Dermis blood vessel endothelial cell (primary cell): ENCODE measurements around the gene CALML3. TPM values are rescaled to one million over a fixed set of nuclear protein-coding genes. Genes with fewer than 3 reads are reported as not detected.
"Not testable (repeated sequence)": the region's sequence is repeated elsewhere in the genome, so short reads cannot be mapped to it uniquely, and the experiment has no call there.

ENCODE experiments used
- DNase-seq: peaks from one replicate; pipeline ENCODE4 v3.0.0; 2010
- total RNA-seq: library from RNA; depleted of rRNA; stranded (reverse); fragments of >200 nt; gene quantifications from 2 replicates; pipeline ENCODE4 v1.2.3, GENCODE V29; 2014

Gene CALML3
- total RNA-seq, 1 donor from 2014 or later: not detected

DNA sequence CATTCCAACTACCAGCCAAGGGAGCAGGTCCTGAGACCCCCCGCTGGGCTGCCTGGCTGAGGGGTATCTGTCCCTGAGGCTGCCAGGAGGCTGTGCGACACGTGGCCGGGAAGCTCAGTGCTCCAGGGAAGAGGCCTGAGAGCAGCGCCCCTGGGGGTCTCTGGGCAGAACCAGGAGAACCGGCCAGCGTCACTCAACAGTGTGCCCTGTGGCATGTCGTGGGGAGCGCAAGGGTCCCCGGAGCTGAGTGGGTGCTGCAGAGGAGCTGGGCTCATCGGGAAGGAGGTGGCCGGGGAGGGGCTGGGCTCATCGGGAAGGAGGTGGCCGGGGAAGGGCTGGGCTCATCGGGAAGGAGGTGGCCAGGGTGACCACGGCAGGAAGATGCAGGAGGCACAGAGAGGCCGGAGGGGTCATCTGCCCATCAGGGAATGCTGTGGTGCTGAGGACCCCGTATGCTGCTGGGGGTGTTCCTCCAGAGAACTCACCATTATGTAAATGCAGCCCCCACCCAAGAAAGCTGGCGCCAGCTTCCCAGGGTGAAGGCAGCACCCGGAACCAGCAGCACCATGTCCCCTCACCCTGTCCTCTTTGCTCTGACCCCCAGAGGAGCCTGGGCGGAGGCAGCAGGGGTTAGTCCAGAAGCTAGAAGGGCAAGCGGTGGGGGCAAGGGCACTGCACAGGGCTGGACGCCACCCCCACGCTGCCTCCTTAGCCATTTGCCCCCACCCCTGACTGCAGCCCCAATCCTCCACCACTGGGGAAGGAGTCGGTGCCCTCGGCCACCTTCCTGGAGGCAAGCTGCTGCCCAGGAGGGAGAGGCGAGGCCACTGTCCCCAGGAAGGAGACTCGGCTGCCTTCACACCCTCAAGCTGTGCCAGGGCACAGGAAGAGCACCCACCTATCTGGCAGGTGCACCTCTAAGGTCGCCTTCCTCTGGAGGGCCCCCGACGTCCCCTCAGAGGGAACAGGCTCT lies 33.3 kb downstream of the CALML3 start:
- DNase-seq: no peak

DNA sequence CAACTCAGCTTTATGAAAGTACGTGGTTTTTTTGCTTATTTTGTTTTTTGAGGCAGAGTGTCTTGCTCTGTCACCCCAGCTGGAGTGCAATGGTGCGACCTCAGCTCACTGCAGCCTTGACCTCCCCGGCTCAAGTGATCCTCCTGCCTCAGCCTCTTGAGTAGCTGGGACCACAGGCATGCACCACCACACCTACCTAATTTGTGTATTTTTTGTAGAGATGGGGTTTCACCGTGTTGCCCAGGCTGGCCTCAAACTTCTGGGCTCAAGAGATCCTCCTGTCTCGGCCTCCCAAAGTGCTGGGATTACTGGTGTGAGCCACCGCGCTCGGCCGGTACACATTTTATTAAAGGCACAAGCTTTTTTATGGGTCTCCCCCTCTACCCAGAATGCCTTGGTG lies 34.3 kb downstream of the CALML3 start:
- not testable (repeated sequence) for DNase-seq

DNA sequence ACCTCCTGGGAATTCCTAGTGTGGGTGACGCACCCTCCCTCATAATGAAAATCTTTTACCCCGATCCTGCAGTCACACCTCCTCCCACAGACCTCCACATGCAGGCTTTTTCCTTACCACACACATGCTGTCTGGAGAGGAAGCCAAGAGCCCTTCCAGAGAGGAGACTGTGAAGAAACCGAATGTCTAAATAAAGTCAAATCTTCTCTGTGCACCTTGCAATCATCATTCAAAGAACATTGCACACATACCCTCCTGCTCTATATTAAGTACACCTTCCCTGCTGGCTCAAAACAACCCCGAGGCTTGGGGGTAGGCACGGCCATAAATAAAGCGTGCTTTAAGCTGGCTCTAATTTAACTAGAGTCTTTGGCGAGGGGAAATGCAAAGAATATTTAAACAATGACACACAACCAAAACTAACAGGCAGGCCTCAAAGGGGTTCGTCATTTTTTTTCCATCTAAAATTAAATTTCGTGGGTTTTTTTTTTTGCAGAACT lies 34.9 kb downstream of the CALML3 start:
- peak; percentile 37 for DNase-seq

DNA sequence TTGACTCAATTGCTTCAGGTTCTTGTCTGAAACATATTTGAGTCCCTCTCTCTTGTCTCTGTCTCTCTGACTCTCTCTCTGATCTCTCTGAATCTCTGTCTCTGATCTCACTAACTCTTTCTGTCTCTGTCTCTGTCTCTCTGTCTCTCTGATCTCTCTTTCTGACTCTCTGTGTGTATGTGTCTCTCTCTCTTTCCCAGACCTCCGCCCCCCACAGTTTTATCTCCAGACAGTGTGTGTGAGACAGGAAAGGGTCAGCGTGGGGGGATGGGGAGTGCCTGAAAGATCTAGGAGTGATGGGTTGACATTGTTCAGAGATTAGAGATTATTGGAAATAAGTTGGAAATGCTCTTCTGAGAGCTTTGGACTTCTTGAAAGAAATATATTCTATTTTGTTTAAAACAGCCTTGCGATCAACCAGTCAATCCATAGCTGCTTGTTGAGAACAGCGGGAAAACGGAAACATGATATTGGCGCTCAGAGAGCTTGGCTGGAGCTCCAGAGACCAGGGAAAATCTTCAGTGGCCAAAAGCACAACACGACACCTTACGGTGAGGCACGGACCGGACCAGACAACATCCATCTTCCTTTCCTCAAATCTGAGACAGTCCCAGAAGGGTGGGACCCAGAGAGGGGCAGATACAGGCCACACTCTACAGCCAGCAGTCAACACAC lies 35.5 kb downstream of the CALML3 start:
- no peak for DNase-seq

DNA sequence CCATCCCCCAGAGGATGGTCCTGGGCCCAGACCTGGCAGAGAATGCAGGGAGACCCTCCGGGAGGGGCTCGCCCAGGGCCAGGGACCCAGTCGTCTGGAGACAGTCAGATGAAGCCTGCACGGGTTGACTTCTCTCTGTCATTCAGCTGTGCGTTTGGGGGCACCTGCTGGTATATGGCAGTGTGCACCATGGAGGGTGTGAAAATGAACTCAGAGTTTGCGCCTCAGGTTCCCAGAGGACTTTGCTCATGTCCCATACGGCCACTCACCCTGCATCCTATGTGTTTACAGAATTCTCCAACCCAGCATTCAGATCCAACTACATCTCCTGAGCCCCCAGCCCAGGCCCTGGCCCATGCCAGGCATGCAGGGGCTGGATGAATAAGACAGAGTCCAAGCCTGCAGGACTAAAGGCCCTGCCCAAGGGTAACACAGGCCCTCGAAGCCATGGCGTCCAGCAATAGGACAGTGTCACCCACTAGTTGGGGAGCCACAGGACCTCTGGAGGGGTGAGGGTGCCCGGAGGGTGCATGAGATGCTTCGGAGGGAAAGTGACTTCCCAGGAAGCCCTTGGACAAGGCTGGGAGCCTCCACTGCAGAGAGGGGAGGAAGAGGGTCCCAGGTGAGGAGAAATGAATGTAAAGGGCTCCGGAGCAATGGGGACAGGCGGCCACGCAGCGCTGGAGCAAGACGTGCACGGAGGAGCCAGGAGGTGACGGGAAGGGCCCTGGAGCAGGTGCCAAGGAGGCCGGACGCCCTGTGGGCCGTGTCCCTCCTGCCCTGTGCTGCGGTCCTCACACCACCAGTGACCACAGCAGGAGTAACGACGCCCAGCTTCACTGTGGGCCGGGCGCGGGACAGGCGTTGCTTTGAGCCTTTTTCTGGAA lies 36.3 kb downstream of the CALML3 start:
- DNase-seq: no peak

DNA sequence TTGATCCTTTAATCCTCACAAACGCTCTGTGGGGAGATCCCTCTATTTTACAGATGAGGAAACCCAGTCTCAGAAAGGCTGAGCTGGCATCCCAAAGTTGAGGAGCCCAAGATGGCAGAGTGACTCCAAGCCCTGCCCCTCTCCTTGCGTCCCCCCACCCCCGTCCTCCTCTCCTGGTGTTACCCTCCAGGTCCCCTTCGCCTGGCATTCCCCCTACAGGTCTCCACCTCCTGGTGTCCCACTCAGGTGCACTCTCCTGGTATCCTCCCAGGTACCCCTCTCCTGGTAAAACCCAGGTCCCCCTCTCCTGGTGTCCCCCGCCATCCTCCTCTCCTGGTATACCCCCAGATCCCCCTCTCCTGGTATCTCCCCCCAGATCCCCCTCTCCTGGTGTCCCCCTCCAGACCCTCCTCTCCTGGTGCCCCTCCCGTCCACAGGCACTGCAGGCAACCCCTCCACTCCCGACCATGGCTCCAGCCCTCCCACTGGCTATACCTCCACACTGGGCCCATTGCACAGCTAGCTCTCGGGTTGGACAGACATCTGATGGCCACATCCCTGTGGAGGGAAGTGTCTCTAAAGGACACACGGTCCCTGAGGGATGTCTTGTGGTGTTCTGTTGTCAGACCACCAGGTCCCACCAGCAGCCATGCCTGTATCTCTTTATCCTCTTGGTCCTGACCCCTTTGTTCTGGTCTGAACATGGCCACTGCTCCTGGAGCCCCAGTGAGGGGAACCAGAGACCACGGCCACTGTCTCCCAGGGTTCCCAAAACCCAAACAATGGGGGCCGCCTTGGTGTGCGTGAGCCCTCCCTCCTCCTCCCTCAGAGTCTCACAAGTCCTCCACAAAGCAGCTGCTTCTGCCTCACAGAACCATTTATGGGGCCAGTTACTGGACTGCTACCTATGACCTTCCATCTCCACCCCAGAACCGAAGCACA lies 37.2 kb downstream of the CALML3 start:
- DNase-seq: no peak

DNA sequence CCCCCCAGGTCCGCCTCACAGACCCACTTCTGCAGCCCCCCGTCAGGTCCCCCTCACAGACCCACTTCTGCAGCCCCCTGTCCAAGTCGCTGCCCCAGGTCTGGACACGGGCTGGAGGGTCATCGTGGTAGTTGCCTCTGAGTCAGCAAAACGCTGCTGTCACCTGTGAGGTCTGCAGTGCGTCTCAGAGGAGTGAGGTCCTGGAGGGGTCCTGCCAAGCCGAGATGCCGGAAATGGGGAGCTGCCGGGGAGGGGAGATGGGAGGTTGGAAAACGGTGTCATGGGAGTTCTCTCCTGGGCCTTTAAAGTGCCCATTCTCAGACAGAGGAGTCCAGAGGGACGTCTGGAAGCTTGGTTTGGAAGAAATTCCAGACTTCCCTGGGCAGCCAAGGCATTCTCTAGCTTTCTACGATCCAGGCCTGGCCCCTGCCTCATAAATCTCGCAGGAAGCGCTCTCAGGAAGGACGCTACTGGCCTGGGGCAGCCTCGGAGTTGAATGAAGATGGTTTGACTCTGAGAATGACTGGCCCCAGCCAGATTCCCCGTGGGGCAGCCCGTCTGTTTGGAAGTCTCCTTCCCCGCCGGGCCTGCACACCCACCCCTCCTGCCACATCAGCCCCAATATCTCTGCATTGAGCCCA lies 38.7 kb downstream of the CALML3 start:
- no peak for DNase-seq

DNA sequence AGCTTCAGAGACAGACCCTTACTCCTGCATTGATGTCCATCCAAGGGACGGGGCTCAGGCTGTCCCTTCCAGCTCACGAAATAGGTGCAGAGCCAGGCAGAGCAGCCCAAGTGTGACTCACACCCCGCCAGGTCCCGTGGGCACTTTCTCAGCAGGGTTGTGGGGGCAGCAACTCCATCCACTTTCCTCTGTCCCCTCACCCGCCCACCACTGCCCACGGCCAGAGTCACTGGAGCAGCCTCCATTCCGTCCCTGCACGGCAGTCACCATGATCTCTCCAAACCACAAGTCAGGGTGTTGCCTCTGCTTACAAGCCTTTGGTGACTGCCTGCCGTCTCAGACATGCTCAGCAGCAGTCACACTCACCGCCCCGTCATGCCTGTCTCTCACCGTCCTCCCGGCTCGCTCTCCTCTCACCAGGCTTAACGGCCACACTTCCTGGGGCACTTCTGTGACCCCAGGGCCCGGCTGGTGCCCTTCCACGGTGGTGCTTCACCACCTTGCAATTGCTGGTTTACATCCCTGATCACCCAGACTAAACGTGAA lies 39.3 kb downstream of the CALML3 start:
- DNase-seq: no peak

DNA sequence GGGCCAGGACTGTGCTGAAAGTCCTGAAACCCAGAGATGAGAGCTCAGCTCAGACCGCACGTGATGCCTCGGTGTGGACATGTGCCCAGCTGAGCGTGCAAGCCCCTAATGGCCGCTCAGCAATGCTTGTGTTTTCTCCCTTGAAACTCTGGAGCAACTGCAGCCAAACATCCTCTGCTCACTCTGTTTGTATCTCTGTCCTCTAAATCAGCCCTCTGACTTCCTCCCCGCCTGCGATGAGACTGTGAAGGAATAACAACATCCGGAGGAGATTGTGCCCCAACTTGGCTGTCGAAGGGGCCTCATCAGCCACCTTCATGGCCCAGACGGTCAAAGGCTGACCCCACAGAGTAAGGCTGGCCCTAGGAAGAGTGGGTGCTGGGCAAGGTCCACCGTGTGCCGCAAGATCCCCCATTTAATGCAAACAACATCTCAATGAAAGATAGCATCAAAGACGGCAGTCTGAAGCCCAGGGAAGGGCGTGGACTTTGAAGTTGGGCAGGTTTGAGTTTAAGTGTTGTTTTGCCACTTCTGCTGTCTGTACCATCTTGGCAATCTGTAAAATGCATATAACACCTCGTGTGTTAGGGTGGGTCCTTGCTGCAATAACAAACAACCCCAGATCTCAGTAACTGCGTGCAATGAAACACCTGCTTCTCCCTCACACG lies 39.9 kb downstream of the CALML3 start:
- no peak for DNase-seq

DNA sequence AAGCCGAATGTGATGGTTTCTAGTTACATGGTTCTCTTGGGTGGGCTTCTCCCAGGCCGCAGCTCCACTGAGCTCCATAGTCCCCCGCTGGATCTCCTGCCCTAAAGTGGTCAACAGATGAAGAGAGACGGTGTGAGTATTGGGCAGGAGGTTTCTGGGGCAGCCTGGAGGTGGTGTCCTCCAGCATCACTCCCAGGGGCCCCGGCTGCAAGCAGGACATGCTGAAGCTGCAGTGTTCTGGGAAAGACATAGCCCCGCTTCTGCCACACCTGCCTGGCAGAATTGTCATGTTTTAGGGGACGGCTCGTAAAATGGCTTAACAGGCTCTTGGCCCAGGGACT lies 40.4 kb downstream of the CALML3 start:
- no peak for DNase-seq

DNA sequence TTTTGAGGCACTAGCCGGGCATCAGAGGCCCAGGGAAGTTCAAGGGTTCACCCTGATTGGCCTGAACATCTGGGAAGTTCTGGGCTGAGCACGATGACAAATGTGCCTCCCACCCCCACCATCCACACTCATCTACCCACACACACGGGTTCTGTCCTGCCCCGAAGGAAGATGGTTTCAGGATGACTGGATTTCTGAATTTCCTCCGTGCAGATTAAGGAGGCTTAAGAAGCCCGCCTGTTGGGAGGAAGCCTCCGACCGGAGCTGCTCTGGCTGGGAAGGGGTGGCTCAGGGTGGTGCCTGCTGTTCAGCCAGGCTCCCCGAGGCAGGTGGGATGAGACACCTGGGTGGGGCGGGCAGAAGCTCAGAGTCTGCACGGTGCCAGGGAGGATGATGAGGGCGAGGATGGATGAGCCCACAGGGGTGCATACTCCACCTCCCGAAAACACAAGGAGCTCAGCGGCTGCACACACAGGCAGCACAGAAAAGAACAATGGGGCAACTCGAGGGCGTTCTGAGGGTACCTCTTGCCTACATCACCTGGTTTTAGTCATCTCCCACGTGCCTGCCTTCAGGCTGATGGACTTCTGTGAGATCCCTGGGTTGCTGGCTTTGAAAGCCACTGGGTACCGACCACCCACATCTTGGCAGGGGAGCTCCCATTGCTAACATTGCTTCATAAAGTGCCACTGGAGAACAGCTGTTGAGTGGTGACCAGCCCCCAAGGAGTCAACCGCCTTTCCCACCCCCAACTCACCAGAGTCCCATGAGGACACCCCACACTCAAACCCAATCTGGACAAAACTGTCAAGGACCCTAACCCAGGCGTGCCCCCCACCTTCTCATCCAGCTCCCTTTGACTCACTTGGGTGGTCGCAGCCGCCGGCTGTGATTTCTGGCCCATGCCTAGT lies 41.2 kb downstream of the CALML3 start:
- DNase-seq: no peak

DNA sequence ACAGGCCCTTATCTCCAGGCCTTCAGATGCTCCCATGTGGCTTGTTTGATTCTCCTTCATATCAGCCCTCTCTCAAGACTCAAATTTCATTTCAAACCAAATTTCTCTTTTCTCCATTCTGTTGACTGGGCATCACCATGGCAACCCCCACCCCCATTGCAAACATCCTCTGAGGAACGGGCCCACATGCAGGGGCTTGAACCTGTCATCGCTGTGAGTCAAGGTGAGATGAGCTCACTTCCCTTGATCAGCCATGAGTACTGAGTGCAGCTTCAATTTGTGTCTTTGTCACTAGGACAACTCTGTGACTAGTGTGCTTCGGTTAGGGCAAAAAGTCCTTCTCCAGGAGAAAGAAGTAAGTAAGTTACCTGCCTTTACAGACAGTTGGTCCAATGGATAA lies 41.9 kb downstream of the CALML3 start:
- peak; percentile 24 for DNase-seq

DNA sequence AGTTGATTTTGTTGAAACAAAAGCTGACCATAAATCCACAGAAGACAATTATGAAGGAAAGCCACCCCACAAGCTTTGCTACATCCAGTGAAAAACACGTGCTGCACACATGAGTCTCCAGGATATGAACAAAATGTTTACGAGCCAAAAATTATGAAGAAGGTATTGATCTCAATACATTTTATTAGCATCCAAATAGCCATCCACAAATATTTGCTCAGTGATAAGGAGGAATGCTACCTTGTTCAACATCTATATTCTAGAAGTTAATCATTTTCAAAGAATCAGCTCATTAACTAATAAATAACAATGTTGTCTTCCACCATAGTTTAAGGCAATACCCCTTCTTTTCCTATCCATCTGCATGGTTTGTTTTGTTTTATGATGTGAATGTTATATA lies 42.7 kb downstream of the CALML3 start:
- no peak for DNase-seq

DNA sequence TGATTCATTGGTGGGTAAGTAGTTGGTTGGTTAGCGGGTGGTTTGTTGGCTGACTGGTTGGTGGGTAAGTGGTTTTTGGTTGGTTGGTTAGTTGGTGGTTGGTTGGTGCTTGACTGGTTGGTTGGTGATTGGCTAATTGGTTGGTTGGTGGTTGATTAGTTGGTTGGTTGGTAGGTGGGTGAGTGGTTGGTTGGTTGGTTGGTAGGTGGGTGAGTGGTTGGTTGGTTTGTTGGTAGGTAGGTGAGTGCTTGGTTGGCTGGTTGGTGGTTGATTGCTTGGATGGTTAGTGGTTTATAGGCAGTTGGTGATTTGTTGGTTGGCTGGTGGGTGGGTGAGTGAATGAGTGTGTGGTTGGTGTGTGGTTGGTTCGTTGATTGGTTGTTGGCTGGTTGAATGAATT lies 44.2 kb downstream of the CALML3 start:
- DNase-seq: no peak

DNA sequence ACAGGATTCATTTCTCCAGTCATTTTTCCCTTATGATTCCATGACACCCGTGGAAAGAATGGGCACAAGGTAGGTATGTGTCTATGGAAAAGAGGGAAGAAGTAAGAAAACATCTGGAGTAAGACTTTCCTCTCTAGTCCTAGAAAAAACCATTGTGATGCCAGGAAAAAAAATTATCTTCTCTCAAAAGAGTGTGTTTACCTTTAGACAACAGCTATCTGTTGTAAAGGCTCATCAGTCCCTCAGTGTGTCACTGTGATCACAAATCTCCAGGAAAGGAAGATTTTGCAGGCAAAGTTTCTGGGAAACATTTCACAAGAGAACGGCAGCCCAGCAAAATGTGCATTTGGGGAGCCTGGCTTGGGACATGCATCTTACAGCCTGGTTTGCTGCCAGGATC lies 44.8 kb downstream of the CALML3 start:
- DNase-seq: no peak

DNA sequence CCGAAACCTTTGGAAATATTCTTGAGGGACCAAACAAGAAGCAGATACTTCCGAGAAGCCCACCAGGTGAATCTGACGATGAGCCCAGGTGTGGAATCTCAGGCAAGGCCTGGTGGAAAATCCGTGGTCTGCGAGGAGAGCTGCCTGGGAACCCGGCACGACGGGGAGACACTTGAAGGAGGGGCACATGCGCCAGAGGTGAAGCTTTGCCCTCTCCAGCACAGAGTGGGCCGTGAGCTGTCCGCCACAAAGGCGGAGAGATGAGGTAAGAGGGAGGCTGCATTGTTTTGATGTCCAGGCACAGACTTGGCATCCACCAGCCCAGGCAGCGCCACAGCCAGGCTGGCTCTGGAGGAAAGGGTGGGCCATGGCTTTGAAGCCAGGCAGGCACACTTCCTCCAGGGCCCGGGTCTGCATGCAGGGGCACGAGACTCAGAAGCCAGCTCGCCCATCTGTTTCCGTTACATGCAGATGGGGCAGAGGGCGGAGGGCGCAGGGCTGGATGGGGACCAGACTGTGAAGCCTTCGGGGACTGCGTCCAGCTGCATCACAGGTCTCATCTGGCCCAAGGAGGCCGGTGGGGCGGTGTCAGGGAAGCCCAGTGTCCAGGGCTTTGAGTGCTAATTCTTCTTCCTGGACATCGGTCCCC lies 45.4 kb downstream of the CALML3 start:
- peak; percentile 37 for DNase-seq

DNA sequence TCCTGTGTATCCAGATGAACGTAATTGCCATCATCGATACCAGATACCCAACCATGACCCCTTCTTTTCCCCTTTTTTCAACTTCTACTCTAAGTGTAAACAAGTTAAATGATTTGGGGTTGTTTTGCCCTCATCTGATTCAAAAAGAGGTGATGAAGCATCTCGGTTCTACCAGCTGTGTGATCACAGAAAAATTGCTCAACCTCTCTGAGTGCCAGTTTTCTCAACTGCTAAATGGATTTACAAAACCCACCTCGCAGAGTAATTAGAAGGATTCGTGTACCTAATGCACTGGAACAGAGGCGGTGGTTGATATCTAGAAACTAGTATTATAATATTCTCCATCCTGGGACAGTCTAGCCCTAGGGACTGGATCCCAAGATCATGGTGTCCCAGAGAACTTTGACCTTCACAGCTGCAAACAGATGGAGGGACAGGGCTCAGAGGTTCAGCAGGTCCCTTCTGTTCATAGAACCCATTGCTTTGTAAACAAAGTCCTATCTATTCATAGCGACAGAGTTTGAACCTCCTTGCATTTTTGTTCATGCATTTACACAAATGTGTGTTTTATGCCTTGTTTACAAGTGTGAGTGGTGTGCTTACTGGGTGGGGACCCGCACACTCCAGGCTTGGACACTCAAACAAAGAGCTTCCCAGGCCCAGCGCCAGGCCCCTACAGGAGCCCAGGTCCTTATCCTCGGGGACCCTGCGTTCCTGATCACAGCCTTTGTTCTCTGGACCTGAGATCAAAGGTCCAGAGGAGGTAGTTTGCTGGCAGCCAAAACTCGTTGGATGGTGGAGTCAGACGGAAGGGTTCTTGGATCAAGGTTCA lies 46.4 kb downstream of the CALML3 start:
- no peak for DNase-seq

DNA sequence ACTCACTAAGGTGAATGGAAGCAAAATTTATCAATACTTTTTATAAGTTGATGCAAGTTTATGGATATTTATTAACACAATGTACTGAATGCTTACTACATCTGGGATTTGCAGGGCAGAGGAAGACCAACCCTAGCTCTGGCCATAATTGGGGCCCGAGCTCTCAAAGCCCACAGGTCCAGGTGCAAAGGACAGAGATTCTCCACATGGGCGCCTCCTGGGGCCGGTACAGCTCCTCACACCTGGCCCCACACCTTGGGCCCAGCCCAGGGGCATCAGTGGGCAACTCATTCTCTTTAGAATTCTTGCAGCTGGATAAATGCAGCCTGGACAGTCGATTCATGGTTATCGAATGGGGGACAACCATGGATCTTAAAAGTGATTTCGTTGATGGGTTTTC lies 47.1 kb downstream of the CALML3 start:
- DNase-seq: no peak
